Measurements from ENCODE around the gene ANKFY1.

- TF ChIP-seq RFX5 (IDR thresholded peaks at IDR 0.05; ENCODE audit: low read length) (no peak), USF2 (IDR thresholded peaks at IDR 0.05; ENCODE audit: borderline replicate concordance, low read depth, low read length) (no peak), EZH2phosphoT487 (IDR thresholded peaks at IDR 0.05; ENCODE audit: borderline replicate concordance, low read depth) (no peak), GABPA (IDR thresholded peaks at IDR 0.05; ENCODE audit: low read depth) (no peak), CTCF (IDR thresholded peaks at IDR 0.05) (no peak), TCF12 (IDR thresholded peaks at IDR 0.05) (no peak), SMC3 (IDR thresholded peaks at IDR 0.05; ENCODE audit: low read depth, low read length) (no peak)
These were observed 33.6 kb upstream of the ANKFY1 start for GRCh38 chr17:4297351-4297750.

All from SK-N-SH (cell line).